GM19351 (cell line): Measurements from ENCODE around the gene GADD45GIP1.
"Not testable (repeated sequence)": the region's sequence is repeated elsewhere in the genome, so short reads cannot be mapped to it uniquely, and the experiment has no call there.

Source experiments
- ATAC-seq: cut with Tn5 transposase; IDR thresholded peaks from one replicate; pipeline ENCODE4 v1.9.1; 2021; ENCODE audit warnings: mild to moderate bottlenecking, moderate library complexity; ENCODE audit not compliant: unreplicated experiment

Gene GADD45GIP1

GRCh38 chr19:12965017-12965811 is 8.2 kb upstream of the GADD45GIP1 start:
- ATAC-seq, result peak; percentile 45

- ATAC-seq, result no peak
Observed at GRCh38 chr19:12959481-12959880, 2.5 kb upstream of the GADD45GIP1 start.

DNA sequence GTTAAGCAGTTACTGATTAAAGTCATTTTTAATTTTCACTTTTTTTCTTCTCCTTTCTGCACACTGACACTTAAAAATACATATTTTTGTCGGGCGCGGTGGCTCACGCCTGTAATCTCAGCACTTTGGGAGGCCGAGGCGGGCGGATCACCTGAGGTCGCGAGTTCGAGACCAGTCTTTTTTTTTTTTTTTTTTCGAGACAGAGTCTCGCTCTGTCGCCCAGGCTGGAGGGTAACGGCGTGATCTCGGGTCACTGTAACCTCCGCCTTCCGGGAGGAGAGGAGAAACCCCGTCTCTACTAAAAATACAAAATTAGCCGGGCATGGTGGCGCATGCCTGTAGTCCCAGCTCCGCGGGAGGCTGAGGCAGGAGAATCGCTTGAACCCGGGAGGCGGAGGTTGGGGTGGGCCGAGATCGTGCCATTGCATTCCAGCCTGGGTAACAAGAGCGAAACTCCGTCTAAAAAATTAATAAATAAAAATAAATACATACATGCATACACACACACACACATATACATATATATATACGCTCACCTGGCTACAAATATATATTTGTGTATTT is 448 bp upstream of the GADD45GIP1 start:
- not testable (repeated sequence) for ATAC-seq

- ATAC-seq, result no peak
Observed at GRCh38 chr19:12955996-12956395, 1.0 kb downstream of the GADD45GIP1 start.

GRCh38 chr19:12955575-12955974 is 1.4 kb downstream of the GADD45GIP1 start:
- not testable (repeated sequence) for ATAC-seq

DNA sequence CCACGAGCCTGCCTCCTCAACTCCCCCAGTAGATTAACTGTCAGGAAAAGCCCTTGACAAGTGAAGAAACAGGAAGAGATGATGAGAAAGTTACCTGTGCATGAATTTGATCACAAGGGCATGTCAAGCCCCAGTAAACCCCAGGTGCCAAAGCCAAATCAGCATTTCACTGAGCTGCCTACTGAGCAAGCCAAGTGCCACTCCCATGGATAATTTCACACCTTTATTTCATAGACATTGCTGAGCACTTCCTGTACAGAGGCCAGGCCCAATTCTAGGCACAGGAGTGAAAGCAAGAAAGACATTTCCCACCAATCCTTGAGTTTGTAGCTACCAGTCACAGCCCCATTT is 2.4 kb downstream of the GADD45GIP1 start:
- no peak for ATAC-seq

DNA sequence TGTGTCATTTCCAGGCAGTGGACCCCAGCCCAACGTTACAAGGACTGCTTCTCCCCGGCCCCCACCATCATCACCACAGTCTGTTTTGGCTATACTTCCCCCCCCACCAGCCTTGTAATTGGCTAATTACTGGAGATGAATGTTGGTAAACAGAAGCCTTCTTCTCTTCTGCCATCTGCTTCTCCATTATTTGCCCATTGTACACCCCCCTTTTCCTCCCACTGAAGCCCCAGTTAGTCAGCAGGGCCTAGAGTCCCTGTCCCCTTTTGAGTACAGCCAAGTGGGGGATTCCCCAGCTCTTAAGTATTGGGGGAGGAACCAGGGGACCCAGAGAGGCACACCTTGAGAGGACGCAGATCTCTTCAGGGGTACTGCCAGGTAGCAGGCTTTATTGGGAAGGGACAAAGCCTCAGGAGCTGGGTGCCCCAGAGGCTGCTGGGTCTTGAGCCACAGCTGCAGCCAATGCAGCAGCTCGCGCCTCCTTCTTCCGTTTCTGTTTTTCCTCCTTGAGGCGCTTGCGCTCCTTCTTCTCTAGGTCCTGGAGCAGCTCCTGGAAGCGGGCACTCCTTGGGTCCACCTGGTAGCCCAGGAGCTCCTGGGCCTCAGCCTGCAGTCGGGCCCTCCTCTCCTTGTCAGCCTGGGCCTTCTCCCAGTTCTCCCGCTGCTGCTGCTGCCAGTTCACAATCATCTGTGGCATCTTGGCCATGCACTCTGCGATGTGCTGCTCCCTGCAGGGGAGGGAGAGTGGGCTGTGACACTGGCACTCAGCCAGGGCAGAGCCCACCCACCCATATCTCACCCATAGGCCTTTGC is 3.0 kb downstream of the GADD45GIP1 start:
- no peak for ATAC-seq

GRCh38 chr19:12953138-12953798 is 3.8 kb downstream of the GADD45GIP1 start:
- no peak for ATAC-seq

DNA sequence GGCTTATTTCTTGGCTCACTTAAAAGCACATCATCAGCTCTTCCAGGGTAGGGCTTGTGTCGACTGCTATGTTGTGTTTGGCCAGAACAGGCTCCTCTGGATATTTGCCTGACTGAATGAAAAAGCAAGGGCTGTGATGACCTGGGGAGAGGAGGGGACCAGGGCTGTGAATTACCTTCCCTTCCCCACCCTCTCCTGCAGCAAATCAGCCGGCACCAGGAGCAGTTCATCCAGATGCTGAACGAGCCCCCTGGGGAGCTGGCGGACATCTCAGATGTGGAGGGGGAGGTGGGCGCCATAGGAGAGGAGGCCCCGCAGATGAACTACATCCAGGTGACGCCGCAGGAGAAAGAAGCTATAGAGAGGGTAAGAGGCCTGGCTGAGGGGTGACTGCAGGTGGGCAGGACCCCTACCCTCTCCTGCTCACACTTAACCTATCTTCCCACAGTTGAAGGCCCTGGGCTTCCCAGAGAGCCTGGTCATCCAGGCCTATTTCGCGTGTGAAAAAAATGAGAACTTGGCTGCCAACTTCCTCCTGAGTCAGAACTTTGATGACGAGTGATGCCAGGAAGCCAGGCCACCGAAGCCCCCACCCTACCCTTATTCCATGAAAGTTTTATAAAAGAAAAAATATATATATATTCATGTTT is 4.4 kb downstream of the GADD45GIP1 start:
- ATAC-seq, result no peak

- ATAC-seq, result not testable (repeated sequence)
Observed at GRCh38 chr19:12952050-12952449, 5.0 kb downstream of the GADD45GIP1 start.

DNA sequence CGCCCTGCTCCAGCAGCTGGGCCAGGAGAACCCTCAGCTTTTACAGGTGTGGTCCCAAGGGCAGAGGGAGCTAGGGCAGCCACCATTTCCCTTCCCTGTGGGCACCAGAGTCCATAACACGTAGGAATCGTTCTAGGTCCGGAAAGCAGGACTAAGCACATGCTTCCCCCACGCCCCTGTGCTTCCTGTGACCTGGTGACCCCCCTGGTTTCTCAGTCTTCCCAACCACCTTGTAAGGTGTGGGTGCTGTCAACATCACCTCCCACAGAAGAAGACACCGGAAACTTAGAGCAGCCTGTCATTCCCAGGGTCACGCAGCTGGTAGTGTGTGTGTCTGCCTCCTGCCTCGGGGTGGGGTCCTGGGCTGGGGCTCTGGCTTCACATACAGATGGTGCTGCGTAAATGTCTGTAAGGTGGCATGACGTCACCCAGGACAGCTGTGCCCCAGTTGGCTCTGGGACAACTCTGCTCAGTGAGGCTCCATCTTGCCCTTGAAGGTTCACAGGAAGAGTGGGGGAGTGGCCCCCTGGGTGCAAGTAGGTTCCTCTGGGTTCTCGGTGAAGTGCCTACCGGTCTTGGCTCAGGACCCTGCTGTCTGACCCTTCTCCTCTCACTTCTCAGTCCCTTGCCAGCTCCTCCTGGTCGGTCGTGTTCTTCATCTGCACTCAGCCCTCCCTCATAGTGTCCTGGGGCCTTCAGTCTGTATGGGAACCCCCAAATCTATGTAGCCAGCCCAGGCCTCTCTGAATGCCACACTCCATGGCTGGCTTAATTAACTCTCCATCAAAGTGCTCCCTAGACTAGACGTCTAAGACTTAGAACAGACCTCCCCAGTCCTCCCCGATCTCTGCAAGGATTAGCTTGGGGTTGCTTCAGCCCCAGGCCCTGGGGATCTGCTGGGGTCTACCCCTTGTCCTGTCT is 7.4 kb downstream of the GADD45GIP1 start:
- no peak for ATAC-seq

DNA sequence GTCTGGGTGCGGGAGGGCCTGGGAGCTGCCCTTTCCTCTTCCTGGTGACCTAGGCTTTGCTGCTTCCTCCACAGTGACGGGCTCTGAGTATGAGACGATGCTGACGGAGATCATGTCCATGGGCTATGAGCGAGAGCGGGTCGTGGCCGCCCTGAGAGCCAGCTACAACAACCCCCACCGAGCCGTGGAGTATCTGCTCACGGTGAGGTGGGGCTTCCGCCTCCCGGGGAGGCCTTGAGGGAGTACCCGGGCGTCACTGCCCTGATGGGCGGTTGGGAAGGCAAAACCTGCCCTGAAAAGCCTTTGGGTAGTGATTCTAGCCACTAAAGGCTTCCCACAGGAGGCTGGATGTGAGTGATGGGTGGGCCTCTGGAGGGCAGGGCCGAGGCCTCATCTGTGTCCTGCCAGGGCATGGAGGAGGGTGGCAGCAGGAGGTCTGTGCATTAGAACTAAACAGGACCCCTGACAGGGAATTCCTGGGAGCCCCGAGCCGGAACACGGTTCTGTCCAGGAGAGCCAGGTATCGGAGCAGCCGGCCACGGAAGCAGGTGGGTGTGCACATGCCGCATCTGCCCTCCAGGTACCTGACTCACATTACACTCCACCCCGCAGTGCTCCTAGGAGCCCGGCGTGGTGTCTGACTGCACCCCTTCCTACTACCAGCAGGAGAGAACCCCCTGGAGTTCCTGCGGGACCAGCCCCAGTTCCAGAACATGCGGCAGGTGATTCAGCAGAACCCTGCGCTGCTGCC is 8.2 kb downstream of the GADD45GIP1 start:
- no peak for ATAC-seq

GRCh38 chr19:12947702-12948611 is 9.1 kb downstream of the GADD45GIP1 start:
- no peak for ATAC-seq

GRCh38 chr19:12946731-12947496 is 10.1 kb downstream of the GADD45GIP1 start:
- no peak for ATAC-seq

DNA sequence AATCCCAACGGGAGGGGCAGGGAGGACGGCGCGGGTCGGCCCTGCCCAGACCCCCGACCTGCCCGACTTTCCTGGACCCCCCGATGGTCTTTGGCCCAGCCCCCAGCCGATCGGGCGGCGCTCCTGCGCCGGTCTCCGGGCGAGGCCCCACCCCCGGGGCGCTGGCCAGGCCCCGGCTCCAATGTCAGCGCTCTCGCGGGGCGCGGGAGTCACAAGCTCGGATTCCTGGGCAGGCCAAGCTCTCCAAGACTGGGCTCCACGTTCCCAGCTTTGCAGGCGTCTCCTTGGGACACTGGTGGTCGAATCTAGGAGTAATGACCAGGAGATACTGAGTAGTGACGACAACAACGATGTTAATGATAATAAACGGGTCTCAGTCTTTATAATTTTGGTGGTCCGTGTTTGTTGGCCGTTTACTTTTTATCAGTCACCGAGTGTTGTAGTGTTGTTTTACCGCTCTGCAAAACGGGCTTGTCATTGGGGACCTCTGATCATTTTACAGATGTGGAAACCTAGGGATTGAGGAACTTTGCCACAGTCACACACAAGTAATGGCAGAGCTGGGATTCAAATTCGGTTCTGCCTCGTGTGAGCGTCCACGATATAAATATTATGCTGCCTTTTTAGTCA is 10.8 kb downstream of the GADD45GIP1 start:
- peak; percentile 36 for ATAC-seq

DNA sequence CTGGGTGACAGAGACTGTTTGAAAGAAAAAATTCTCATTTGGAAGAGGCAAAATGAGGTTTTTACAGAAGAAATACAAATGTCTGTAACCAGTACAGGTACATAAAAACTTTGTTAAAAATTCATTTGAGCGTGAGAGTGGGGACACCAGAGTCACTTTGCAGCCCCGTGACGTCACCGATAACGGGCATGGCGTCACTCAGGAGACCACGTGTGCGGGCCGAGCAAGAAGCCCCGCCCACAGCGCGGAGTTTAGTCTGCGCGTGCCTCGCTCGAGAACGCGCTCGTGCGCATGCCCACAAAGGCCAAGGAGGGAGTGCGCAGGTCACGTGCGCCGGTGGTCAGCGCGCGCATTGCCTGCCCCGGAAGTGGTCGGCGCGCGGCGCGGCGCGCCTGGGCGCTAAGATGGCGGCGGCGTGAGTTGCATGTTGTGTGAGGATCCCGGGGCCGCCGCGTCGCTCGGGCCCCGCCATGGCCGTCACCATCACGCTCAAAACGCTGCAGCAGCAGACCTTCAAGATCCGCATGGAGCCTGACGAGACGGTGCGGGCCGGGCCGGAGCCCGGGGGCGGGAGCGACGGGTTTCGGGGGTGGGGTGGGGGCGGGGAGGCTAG is 11.4 kb downstream of the GADD45GIP1 start, which contains the start of gene RAD23A:
Gene RAD23A, plus strand, starts transcription at position 384 of the 613 bp plus-strand sequence. Its CDS starts 87 bp downstream, at position 471.
- peak; percentile 64 for ATAC-seq
